Measurements from ENCODE around the gene LRPAP1.
"Not testable (repeated sequence)": the region's sequence is repeated elsewhere in the genome, so short reads cannot be mapped to it uniquely, and the experiment has no call there.

LRPAP1 gene

GRCh38 chr4:3512279-3512678 lies 19.9 kb downstream of the LRPAP1 start:
- intact Hi-C loops (cut with DNase I): no loop called here
- no peak for DNase-seq

DNA sequence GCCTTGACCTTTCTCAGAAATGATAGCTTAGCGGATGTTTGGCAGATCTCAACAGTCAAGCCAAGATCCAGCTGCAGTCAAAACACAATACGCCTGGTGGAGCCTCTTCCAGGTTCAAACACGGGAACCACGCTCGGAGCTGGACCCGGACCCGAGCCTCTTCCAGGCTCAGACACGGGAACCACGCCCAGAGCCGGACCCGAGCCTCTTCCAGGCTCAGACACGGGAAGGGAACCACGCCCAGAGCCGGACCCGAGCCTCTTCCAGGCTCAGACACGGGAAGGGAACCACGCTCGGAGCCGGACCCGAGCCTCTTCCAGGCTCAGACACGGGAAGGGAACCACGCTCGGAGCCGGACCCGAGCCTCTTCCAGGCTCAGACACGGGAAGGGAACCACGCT lies 20.6 kb downstream of the LRPAP1 start:
- intact Hi-C loops (cut with DNase I); DNase-seq: not testable (repeated sequence)

- intact Hi-C loops (cut with DNase I): no loop called here
Observed at GRCh38 chr4:3511187-3511586, 21.0 kb downstream of the LRPAP1 start.

GRCh38 chr4:3510481-3510880 lies 21.7 kb downstream of the LRPAP1 start:
- intact Hi-C loops (cut with DNase I): no loop called here
- peak in 11 of 42 donors; percentile 49 to 82 (median 69) for DNase-seq

More at GRCh38 chr4:3511187-3511586, 21.0 kb downstream of the LRPAP1 start:
- no peak for DNase-seq

GRCh38 chr4:3508542-3508941 lies 23.7 kb downstream of the LRPAP1 start:
- no peak for DNase-seq

DNA sequence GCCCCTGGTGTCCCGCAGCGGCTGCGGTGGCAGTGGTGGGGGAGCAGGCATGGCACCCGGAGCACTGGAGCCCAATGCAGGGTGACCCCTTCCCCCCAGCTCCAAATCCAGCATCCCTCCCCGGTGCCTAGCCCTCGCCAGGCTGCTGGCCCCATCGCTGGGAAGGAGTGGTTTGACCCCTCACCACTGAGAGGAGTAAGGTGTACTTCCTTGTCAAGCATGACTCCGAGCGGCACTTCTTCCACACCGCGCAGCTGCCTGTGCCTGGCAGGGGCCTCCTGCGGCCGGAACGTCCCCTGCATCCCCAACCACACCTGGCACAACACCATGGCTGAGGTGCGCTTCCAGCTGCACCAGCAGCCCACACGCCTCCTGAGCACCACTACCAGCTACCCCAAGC lies 27.0 kb downstream of the LRPAP1 start:
- intact Hi-C loops (cut with DNase I): no loop called here
- no peak for DNase-seq

More at GRCh38 chr4:3508542-3508941, 23.7 kb downstream of the LRPAP1 start:
- intact Hi-C loops (cut with DNase I): no loop called here

GRCh38 chr4:3502941-3503936 lies 29.0 kb downstream of the LRPAP1 start:
- DNase-seq: peak in 4 of 42 donors; percentile 42 to 67 (median 58)
- intact Hi-C loops (cut with DNase I): no loop called here

GRCh38 chr4:3501825-3502425 lies 30.3 kb downstream of the LRPAP1 start:
- DNase-seq: no peak
- intact Hi-C loops (cut with DNase I): no loop called here

GRCh38 chr4:3501126-3501824 lies 30.9 kb downstream of the LRPAP1 start:
- DNase-seq: no peak
- intact Hi-C loops (cut with DNase I): no loop called here

GRCh38 chr4:3500634-3501101 lies 31.6 kb downstream of the LRPAP1 start:
- intact Hi-C loops (cut with DNase I): no loop called here
- DNase-seq: peak in 10 of 42 donors; percentile 37 to 70 (median 58)

DNA sequence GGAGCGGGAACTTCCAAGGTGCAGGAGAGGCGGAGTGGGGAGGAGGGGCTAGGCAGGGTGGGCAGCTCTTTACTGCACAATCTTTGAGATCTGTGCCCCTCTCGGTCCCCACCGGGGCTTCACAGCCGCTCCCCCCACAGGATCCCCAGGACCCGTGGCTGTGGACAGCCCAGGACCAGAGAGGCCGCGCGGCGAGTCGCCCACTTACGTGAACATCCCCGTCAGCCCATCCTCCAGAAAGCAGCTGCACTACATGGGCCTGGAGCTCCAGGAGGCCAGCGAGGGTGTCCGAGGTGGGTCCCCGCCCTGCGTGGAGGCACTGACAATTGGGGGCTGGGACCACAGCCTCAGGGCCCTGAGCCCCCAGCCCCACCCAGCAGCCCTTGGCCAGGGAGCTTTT lies 32.1 kb downstream of the LRPAP1 start:
- peak in 1 of 42 donors; percentile 52 for DNase-seq
- intact Hi-C loops (cut with DNase I): no loop called here

DNA sequence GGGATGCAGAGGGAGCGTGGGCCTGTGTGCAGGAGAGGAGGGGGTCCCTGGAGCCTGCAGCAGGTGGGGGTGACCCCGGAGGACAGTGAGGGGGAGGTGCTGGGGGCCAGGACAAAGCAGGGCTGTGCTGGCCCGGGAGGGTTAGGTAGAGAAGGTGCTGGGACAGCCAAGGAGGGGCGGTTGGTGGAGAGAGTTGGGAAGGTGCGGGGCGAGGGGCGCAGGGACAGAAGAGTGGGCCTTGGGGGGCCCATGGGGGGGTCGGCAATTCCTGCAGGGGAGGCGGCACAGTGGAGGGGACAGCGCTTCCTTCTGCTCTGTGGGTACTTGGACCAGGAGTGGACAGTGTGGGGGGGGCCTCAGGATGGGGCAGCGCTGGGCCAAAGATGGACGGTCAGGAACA lies 32.5 kb downstream of the LRPAP1 start:
- intact Hi-C loops (cut with DNase I): no loop called here
- peak in 1 of 42 donors; percentile 26 for DNase-seq

- intact Hi-C loops (cut with DNase I): no loop called here
- peak; percentile 38 to 90 (median 74) for DNase-seq
Observed at GRCh38 chr4:3498901-3499510, 33.2 kb downstream of the LRPAP1 start.

- no peak for DNase-seq
- intact Hi-C loops (cut with DNase I): no loop called here
Observed at GRCh38 chr4:3498407-3498806, 33.8 kb downstream of the LRPAP1 start.

GRCh38 chr4:3497523-3498389 lies 34.5 kb downstream of the LRPAP1 start:
- peak in 2 of 42 donors; percentile 35 to 47 for DNase-seq
- intact Hi-C loops (cut with DNase I): no loop called here

DNA sequence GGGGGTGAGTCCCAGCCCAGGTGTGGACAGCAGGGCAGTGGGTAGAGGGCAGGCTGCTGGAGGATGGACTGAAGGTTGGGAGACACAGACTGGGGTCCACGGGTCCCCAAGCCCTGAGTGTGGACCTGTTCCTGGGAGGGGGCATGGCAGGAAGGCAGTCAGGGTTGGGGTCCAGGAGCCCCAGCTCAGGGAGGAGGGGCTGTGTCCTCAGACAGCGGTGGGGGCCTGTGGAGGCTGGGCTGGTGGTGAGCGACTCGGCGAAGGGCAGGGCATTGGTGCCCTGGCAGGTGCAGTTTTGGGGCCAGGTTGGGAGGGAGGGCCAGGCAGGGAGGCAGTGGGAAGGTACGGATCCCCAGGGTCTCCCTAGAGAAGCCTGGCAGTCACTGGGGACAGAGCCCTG lies 35.1 kb downstream of the LRPAP1 start:
- DNase-seq: no peak
- intact Hi-C loops (cut with DNase I): no loop called here

DNA sequence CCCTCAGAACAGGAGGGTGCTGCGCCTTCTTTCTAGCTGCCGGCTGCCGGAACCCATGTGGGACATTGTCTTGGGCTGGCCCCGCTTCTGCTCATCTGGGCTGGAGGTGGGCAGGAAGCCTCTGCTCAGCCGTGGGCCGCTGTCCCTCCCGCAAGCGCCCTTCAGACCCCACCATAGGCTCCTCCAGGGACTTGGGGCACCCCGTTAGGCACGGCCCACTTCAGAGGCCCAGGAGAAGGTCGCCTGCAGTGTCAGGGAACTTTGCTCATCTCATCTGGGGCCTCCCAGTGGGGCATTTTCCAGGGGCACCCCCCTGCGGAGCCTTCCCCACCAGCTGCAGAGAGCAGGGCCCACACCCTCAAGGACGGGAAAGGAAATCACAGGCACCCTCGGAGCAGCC lies 36.2 kb downstream of the LRPAP1 start:
- intact Hi-C loops (cut with DNase I): no loop called here
- DNase-seq: no peak

All from head of caudate nucleus (tissue), 42 donors.